ENCODE results near the gene ARRDC5. TPM values are rescaled to one million over a fixed set of nuclear protein-coding genes. Genes with fewer than 3 reads are reported as not detected.

ARRDC5 gene
- total RNA-seq, 4 donors from 2014 or later: 0.33 to 1.9 (median 1.5) TPM

- TF ChIP-seq CTCF (IDR thresholded peaks at IDR 0.05; ENCODE audit: low read depth): no peak
These were observed 28.0 kb upstream of the ARRDC5 start for GRCh38 chr19:4930664-4931063.

GRCh38 chr19:4929186-4929585 lies 26.5 kb upstream of the ARRDC5 start:
- no peak for TF ChIP-seq CTCF (IDR thresholded peaks at IDR 0.05; ENCODE audit: low read depth)

DNA sequence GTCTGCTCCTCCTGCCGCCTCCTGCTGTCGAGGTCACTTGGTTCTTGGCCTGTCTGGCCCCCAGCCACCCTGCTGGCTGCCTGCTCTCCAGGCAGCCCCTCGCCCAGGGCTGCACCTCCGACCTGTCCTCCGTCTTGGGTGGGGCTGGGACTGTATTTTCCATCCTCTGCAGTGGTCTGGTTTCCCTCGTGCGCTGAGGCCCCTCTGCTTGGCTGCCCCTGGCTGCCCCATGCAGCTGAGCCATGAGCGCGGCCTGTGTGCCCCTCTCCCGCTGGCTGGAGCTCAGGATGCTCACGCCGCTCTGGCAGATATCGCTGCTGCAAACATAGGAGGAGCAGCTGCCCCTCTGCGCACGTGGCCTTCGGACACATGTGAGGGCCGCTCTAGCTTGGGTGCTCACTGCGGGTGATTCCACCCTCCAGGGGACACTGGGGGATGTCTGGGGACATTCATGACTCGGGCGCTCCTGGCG lies 20.6 kb upstream of the ARRDC5 start:
- no peak for TF ChIP-seq CTCF (IDR thresholded peaks at IDR 0.05; ENCODE audit: low read depth)

GRCh38 chr19:4922530-4923275 lies 20.0 kb upstream of the ARRDC5 start:
- no peak for TF ChIP-seq CTCF (IDR thresholded peaks at IDR 0.05; ENCODE audit: low read depth)

DNA sequence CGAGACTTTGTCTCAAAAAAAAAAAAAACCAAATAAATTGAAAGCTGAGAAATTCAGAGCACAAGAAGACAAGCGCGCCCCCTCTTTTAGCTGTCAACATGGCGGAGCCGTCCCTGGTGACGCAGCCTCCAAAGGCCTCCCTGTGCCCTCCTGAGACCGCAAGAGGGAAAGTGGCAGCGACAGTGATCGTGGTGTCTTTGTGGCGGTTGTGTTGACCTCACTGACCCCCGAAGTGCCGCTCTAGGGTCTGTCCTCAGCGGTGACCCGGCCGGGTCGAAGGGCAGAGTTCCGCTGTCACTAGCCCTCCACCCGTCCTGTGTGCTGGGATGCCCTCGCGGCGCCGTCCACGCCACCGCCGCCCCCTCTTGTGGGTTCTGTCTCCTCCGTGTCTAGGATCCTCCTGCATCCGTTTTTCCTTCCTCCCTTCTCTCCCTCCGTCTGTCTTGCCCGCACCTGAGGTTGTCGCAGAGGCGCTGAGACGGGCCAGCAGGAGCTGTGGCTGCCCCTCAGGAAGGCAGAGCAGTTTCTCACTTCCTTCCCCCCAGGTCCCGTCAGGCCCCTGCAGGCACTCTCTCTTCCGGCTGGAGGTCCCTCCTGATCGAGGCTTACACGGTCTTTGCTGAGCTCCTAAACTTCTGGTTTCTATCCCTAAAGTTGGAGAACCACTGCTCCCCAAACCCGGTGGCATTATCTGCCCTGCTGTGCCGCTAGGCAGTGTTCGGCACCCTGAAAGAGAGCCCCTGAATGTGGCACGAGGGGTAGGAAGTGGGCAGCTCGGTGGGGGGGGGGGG lies 13.8 kb upstream of the ARRDC5 start:
- no peak for TF ChIP-seq CTCF (IDR thresholded peaks at IDR 0.05; ENCODE audit: low read depth)

DNA sequence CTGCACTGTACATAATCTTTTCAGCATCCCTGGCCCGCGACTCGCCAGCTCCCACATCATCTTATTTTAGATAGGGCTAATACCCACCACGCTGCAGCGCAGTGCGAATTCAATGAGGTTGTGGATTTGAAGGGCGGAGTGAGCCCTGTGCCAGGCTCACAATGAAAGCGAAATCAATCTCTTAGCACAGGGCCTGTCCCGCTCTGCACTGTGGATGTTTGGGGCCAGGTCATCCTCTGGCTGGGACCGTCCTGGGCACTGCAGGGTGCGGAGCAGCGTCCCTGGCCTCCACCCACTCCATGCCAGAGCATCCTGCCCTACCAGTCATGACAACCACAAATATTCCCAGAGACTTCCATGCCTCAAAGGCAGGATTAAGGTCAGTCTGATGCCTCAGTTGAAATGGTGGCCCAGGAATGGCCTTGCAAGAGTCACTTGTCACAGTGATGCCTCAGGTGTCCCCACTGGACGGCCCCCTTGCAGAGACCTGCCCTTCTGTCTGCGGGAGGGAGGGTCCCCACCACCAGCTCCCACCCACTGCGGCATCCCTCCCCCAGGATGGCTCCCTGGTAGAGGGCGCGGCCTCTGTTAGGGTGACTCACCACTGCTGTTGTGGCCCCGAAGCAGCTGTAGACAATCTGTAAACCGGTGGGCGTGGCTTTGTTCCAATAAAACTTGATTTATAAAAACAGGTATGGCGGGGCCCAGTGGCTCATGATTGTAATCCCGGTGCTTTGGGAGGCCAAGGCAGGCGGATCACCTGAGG lies 12.2 kb upstream of the ARRDC5 start:
- TF ChIP-seq CTCF (IDR thresholded peaks at IDR 0.05; ENCODE audit: low read depth): no peak

Data from subcutaneous adipose tissue (tissue), 4 donors.